Panc1 (cell line): Measurements from ENCODE around the gene ZNRF3. TPM values are rescaled to one million over a fixed set of nuclear protein-coding genes. Genes with fewer than 3 reads are reported as not detected.

ENCODE experiments used
- ATAC-seq: fragments of 200-7000 bp; cut with Tn5 transposase; 2 replicates; pipeline ENCODE4 v1.9.1; 2020; ENCODE audit warnings: mild to moderate bottlenecking, moderate library complexity
- BruUV-seq: library from RNA; stranded (reverse); fragments of 400-500 nt; replicated peaks from 2 replicates; lab custom pipeline; 2021; lab: Mats Ljungman, UMichigan
- CTCF ChIA-PET: fragments of 300-600 bp; sonication (Branson Sonifier 250); formaldehyde crosslinking; loops from one replicate; lab custom pipeline; 2022; ENCODE audit warnings: antibody characterized with exemption; lab: Charles Lee
- POLR2A ChIA-PET: fragments of 300-600 bp; sonication (Branson Sonifier 250); formaldehyde crosslinking; loops from one replicate; lab custom pipeline; 2022; ENCODE audit warnings: antibody characterized with exemption; lab: Charles Lee
- DNase-seq: peaks from one replicate; pipeline ENCODE4 v3.0.0-alpha.2; 2010; ENCODE audit warnings: low read depth, low spot score
- H3K27ac ChIP-seq: 2 replicates; pipeline ENCODE4 v1.5.1; 2011; ENCODE audit warnings: mild to moderate bottlenecking, low read length, inconsistent platforms
- H3K27me3 ChIP-seq: fragments of 200-500 bp; sonication (Bioruptor generic); 2 replicates; pipeline ENCODE4 v1.6.0; 2014; ENCODE audit warnings: low read length, inconsistent platforms; ENCODE audit not compliant: control insufficient read depth, insufficient read depth
- H3K36me3 ChIP-seq: fragments of 200-500 bp; sonication (Bioruptor generic); 2 replicates; pipeline ENCODE4 v1.5.1; 2014; ENCODE audit warnings: inconsistent platforms, mild to moderate bottlenecking, low read length, moderate library complexity; ENCODE audit not compliant: control insufficient read depth, insufficient read depth
- H3K4me1 ChIP-seq: 2 replicates; pipeline ENCODE4 v1.5.1; 2011; ENCODE audit warnings: inconsistent platforms, mild to moderate bottlenecking, low read length, moderate library complexity; ENCODE audit not compliant: control insufficient read depth, insufficient read depth
- H3K4me3 ChIP-seq, 2 experiments: 2 replicates each; pipeline ENCODE4 v1.5.1; 2011 to 2012; ENCODE audit warnings: low read depth in 2 of 2, low read length in 2 of 2, mild to moderate bottlenecking in 2 of 2, inconsistent platforms in 1 of 2, moderate library complexity in 1 of 2
- H3K9me3 ChIP-seq: fragments of 200-500 bp; sonication (Bioruptor generic); 2 replicates; pipeline ENCODE4 v1.5.1; 2014; ENCODE audit warnings: low read depth, mild to moderate bottlenecking, inconsistent platforms, low read length, moderate library complexity; ENCODE audit not compliant: control insufficient read depth, insufficient read depth
- CTCF ChIP-seq: fragments of 450-650 bp; IDR thresholded peaks from 2 replicates; pipeline ENCODE4 v1.5.1; 2017; ENCODE audit warnings: mild to moderate bottlenecking
- POLR2AphosphoS5 ChIP-seq: IDR thresholded peaks from 2 replicates; pipeline ENCODE4 v1.6.1; 2012; ENCODE audit warnings: mild to moderate bottlenecking, low read depth, low read length, moderate library complexity
- REST ChIP-seq, 2 experiments: IDR thresholded peaks; 2 replicates each; pipeline ENCODE4 v1.6.1; 2011 to 2012; ENCODE audit warnings: low read depth in 2 of 2, control low read depth in 1 of 2, low read length in 1 of 2, mild to moderate bottlenecking in 1 of 2, moderate library complexity in 1 of 2; ENCODE audit not compliant: insufficient read depth in 1 of 2
- SIN3A ChIP-seq: IDR thresholded peaks from 2 replicates; pipeline ENCODE4 v1.6.1; 2012; ENCODE audit warnings: low read depth, mild to moderate bottlenecking, low read length, moderate library complexity, borderline replicate concordance; ENCODE audit not compliant: insufficient read depth
- TCF7L2 ChIP-seq: IDR thresholded peaks from 2 replicates; pipeline ENCODE4 v1.6.1; 2011; ENCODE audit warnings: mild to moderate bottlenecking, low read depth, low read length, inconsistent platforms
- in situ Hi-C: cut with HindIII; loops from 2 replicates; pipeline ENCODE4 v1.10.0; 2016; ENCODE audit warnings: low sequenced_read_pairs, low pct_unique_long_range_greater_than_20kb
- intact Hi-C: fragments of 100-400 bp; cut with micrococcal nuclease; formaldehyde crosslinking; loops from one replicate; pipeline ENCODE4 v1.10.0; 2022; ENCODE audit not compliant: unreplicated experiment
- total RNA-seq: library from RNA; stranded (reverse); gene quantifications from one replicate; pipeline ENCODE4 v1.2.1, GENCODE V29; 2021; ENCODE audit not compliant: unreplicated experiment

The ZNRF3 gene
- total RNA-seq, 1 experiment from 2014 or later: 7.3 TPM

GRCh38 chr22:29006346-29006745 lies 123.0 kb downstream of the ZNRF3 start:
- TF ChIP-seq TCF7L2: no peak
- no peak for TF ChIP-seq POLR2AphosphoS5
- no peak for TF ChIP-seq REST (IDR thresholded peaks at IDR 0.05; ENCODE audit: insufficient read depth in 1 of 2, low read depth in 2 of 2, low read length in 1 of 2)
- TF ChIP-seq CTCF: no peak
- TF ChIP-seq SIN3A: no peak
- no TSS peak for BruUV-seq
- Histone ChIP-seq H3K4me3 (no peak overlapping the region), H3K4me1 (no peaks in the 10 kb centered on the region), H3K27ac (no peak overlapping the region), H3K9me3 (no peaks in the 10 kb centered on the region), H3K27me3 (no peaks in the 10 kb centered on the region), H3K36me3 (no peaks in the 10 kb centered on the region)
- DNase-seq (no peak), ATAC-seq (no peak)
- ChIA-PET CTCF (no interaction called here), POLR2A (no interaction called here)
- in situ Hi-C loops: no loop called here
- intact Hi-C loops: no loop called here

GRCh38 chr22:29009148-29009547 lies 125.8 kb downstream of the ZNRF3 start:
- DNase-seq (no peak), ATAC-seq (no peak)
- ChIA-PET POLR2A (no interaction called here), CTCF (no interaction called here)
- H3K27me3 ChIP-seq: no peaks in the 10 kb centered on the region
- H3K4me3 ChIP-seq: no peak overlapping the region
- no peaks in the 10 kb centered on the region for H3K4me1 ChIP-seq
- no peaks in the 10 kb centered on the region for H3K9me3 ChIP-seq
- no peak overlapping the region for H3K27ac ChIP-seq
- in situ Hi-C loops: no loop called here
- intact Hi-C loops: no loop called here
- no TSS peak for BruUV-seq
- TF ChIP-seq REST (IDR thresholded peaks at IDR 0.05; ENCODE audit: insufficient read depth in 1 of 2, low read depth in 2 of 2, low read length in 1 of 2) (no peak), TCF7L2 (no peak), SIN3A (no peak), POLR2AphosphoS5 (no peak), CTCF (no peak)
- H3K36me3 ChIP-seq: no peaks in the 10 kb centered on the region
